HG03108 (cell line): ENCODE results near the gene SNED1.

Experiments used
- ATAC-seq: cut with Tn5 transposase; IDR thresholded peaks from one replicate; pipeline ENCODE4 v1.9.1; 2021; ENCODE audit warnings: moderate library complexity; ENCODE audit not compliant: unreplicated experiment

Gene SNED1

DNA sequence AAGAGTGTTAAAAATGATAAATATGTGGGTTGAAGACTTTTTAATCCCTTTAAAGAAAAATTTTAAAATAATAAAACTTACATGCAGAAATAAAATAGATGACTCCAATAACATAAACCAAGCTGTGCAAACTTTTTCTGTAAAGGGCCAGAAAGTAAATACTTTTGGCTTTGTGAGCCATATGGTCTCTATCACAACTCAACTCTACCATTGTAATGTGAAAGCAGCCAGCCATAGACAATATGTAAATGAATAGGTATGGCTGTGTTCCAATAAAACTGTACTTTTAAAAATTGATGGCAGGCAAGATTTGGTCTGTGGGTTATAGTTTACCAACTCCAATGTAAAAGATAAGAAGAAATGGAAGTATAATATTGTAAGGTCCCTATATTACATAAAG is 45.2 kb downstream of the SNED1 start:
- ATAC-seq, result no peak

GRCh38 chr2:241047253-241048010 is 49.0 kb downstream of the SNED1 start:
- no peak for ATAC-seq

- ATAC-seq, result no peak
Measured at GRCh38 chr2:241048149-241048948, 49.9 kb downstream of the SNED1 start.

- no peak for ATAC-seq
Measured at GRCh38 chr2:241048949-241049343, 50.5 kb downstream of the SNED1 start.

DNA sequence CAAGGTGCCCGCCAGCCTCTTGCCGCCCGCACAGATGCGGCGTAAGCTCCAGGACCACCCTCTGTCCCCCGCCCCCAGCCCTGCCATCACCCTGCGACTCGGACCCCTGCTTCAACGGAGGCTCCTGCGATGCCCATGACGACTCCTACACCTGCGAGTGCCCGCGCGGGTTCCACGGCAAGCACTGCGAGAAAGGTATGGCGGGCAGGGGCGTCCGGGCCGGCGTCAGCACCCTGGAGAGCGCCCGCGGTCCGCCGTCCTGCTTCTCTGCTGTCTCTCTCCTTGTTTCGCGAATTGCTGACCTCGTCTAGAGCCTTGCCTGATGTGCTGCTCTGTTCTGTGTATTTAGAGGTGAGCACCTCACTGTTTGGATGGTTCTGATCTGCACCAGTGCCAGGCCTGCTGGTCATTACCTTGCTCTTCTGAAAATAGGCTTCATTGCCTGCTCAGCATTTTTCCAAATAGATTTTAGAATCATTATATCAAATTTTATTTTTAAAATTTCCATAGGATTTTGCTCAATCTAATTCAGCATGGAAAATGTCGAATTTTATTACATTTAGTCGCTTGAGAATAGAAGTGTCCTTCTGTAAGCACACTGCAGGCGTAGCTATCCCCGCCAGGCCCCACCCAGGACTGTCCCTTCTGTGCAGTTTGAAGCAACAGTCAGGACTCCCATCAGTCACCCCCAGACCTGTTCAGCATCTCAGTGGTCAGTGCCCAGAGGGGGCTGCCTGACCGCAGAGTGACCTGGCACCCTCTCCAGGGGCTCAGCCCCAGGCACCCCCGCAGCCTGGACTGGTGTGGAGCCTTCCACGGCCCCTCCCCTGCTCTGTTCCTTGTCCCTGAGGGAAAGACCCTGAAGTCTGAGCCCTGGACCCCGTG is 51.6 kb downstream of the SNED1 start:
- no peak for ATAC-seq

GRCh38 chr2:241050624-241051577 is 52.5 kb downstream of the SNED1 start:
- ATAC-seq, result no peak

DNA sequence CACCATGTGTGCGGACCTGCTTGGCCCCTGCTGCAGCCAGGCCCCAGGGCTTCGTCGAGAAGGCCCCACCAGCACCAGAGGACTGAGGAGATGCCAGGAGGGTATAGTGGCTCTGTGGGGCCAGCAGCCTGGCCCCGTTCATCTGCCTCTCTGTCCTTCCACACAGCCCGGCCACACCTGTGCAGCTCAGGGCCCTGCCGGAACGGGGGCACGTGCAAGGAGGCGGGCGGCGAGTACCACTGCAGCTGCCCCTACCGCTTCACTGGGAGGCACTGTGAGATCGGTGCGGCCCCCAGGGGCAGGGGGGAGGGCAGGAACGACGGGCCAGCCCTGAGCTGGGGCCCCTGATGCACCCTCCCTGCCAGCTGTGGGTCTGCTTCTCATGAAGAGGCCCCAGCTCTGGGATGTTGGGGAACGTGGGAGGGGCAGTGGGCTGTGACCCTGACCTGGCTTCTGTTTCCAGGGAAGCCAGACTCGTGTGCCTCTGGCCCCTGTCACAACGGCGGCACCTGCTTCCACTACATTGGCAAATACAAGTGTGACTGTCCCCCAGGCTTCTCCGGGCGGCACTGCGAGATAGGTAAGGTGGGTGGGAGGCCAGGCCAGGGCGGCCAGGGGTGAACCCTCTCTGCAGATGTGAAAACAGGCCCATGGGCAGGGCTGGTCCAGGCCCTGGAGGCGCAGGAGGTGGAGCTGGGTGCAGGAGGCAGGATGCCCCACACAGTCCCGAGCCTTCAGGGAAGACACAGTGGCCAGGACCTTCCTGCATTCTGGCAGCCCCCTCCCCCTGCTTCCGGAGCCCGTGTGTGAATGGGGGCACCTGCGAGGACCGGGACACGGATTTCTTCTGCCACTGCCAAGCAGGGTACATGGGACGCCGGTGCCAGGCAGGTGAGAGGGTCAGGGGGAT is 53.4 kb downstream of the SNED1 start:
- no peak for ATAC-seq

GRCh38 chr2:241052677-241053360 is 54.4 kb downstream of the SNED1 start:
- no peak for ATAC-seq

GRCh38 chr2:241053576-241054251 is 55.3 kb downstream of the SNED1 start:
- no peak for ATAC-seq

GRCh38 chr2:241061275-241061674 is 62.9 kb downstream of the SNED1 start:
- ATAC-seq, result no peak

- ATAC-seq, result no peak
Measured at GRCh38 chr2:241062389-241063092, 64.1 kb downstream of the SNED1 start.

- ATAC-seq, result no peak
Measured at GRCh38 chr2:241063093-241063551, 64.7 kb downstream of the SNED1 start.

DNA sequence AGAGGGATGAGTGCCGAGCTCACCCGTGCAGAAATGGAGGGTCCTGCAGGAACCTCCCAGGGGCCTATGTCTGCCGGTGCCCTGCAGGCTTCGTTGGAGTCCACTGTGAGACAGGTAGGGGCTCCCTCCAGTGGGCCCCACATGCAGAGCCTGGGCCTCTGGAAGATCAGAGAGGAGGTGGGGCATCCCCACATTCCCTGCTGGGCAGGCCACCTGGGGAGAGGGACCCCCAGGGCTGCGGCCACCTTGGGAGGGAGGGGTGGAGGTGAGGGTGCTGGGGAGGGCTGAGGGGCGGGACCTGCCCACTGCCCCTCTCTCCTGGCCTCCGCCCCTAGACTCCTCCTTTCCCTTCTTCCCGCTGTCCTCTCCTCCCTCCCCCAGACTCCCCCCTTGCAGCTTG is 65.2 kb downstream of the SNED1 start:
- ATAC-seq, result no peak

DNA sequence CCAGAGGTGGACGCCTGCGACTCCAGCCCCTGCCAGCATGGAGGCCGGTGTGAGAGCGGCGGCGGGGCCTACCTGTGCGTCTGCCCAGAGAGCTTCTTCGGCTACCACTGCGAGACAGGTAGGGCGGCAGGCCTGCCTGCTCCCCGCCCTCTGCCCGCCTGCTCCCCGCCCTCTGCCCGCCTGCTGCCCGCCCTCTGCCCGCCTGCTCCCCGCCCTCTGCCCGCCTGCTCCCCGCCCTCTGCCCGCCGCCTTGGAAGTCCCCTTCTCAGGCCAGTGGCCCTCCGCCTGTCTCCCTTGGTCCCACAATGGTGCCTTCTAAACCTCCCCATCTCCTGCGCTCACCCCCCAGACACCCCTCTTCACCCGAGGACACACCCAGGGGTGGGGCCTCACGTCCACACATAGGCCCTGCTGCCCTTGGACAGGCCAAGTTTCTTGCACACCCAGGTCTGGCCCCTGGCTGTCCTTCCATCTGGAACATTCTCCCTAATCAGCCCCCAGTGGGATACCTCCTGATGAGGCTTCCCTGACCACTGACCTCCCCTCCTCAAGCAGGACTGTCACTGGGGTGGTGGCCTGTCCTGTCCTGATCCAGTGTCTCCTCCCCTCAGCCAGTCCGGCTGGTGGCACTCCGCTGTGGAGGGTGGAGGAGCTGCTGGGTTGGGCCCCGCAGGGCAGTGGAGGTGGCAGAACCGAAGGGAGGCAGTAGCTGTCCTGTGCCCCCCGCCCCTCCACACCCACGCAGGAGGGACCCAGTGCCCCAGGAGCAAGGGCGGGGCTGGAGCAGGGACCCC is 65.8 kb downstream of the SNED1 start:
- no peak for ATAC-seq

DNA sequence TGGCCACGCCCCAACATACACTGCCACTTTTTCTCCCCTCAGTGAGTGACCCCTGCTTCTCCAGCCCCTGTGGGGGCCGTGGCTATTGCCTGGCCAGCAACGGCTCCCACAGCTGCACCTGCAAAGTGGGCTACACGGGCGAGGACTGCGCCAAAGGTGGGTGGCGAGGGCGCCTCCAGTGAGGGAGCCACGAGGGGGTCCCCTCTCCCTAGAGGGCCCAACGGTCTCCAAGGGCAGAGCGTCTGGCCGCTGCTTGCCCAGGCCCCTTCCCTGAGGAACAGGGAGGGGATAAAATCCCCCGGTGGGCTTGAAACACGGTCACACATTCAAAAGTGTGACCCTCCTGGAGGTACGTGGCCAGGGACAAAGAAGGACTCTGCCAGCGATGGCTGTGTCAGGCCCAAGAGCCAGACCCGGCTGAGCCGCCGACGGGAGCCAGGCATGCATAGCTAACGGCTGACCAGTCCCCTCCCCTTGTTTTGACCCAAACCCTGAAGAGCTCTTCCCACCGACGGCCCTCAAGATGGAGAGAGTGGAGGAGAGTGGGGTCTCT is 66.5 kb downstream of the SNED1 start:
- ATAC-seq, result no peak

GRCh38 chr2:241065355-241065803 is 67.0 kb downstream of the SNED1 start:
- no peak for ATAC-seq
